Activated CD4-positive, CD25-positive, alpha-beta regulatory T cell treated with anti-CD3 and anti-CD28 coated beads, Interleukin-2, amount 50 U/mL, for 24 hours (primary cell): Measurements from ENCODE around the gene TTC39A.
"Not testable (repeated sequence)": the region's sequence is repeated elsewhere in the genome, so short reads cannot be mapped to it uniquely, and the experiment has no call there.

ENCODE experiments used
- ATAC-seq, 2 donors: fragments of 150-1000 bp; cut with Tn5 transposase; one replicate each; pipeline ENCODE4 v1.10.0; 2021; ENCODE audit warnings: mild to moderate bottlenecking in 1 of 2, moderate library complexity in 1 of 2

TTC39A gene

DNA sequence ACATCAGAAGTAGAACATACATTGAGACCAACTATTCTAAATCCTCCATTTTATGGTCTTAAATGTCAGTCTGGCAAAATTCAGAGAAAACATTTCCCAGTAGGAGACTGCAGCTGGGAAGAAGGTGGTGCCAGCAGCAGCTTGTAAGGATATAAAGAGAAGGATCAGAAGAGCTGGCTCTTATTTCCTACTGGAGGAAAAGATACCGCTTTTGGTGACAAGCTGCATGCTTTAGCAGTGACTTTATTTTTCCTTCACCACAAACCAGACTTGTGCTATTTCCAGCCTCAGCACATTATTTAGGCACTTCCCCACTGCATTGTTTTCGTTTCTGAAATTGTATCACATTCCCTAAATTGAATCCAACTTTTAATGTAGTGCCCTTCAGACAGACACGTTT, 65.9 kb downstream of the TTC39A start:
- ATAC-seq, result no peak

DNA sequence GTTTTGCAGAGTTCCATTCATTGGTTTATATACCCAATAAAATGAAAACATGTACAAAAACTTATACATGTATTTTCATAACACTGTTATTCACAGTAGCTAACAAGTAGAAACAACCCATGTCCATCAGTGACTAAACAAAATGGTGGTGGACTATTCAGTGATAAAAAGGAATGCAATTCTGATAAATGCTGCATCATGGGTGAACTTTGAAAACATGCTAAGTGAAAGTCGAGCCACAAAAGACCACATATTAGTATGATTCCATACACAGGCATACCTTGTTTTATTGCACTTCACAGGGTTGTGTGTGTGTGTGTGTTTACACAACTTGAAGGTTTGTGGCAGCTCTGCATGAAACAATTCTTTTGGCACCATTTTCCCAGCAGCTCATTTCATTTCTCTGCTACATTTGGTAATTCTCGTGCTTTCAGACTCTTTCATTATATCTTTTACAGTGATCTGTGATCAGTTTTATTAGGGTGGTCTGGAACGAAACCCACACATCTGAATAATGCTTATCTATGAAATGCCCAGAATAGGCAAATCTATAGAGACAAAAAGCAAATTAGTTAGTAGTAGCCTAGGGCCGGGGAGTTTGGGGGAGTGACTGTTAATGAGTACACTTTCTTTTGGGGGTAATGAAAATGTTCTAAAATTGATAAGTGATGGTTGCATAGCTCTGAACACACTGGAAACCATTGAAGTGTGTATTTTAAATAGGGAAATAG, 67.0 kb downstream of the TTC39A start:
- ATAC-seq, result no peak

DNA sequence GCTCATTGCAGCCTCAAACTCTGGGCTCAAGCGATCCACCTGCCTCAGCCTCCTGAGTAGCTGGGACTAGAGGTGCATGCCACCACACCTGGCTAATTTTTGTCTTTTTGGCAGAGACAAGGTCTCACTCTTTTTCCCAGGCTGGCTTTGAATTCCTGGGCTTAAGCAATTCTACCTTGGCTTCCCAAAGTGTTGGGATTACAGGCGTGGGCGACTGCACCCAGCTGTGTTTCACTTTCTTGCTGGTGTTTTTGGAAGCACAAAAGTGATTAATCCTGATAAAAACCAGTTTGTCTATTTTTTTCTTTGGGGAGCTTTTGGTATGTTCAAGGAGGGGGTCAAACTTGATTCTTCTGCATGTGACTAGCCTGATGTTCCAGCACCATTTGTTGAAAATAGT, 75.0 kb downstream of the TTC39A start:
- ATAC-seq, result no peak

DNA sequence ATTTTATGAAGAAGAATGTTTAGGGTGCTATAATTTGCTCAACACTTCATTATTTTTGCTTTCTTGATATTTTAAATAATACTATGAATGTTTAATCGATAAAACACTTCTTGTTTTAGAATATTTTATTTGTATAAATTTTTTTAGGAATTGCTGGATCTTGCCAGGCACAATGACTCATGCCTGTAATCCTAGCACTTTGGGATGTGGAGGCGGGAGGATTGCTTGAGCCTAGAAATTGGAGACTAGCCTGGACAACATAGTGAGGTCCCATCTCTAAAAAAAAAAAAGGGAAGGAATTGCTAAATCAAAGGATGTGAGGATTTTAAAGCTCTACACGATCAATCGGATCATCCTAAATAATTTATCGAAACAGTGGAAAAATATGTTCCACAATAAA, 76.7 kb downstream of the TTC39A start:
- ATAC-seq, result no peak

DNA sequence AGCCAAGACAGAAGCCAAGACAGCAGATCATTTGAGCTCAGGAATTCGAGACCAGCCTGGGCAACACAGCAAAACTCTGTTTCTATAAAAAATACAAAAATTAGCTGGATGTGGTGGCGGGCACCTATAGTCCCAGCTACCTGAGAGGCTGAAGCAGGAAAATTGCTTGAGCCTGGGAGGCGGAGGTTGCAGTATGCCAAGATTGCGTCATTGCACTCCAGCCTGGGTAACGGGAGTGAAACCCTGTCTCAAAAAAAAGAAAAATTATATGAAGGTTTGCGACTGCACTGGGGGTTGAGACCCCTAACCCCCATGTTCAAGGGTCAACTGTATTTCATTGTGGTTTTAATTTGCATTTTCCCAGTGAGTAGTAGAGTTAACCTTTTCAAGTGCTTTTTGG, 78.0 kb downstream of the TTC39A start:
- ATAC-seq, result no peak

DNA sequence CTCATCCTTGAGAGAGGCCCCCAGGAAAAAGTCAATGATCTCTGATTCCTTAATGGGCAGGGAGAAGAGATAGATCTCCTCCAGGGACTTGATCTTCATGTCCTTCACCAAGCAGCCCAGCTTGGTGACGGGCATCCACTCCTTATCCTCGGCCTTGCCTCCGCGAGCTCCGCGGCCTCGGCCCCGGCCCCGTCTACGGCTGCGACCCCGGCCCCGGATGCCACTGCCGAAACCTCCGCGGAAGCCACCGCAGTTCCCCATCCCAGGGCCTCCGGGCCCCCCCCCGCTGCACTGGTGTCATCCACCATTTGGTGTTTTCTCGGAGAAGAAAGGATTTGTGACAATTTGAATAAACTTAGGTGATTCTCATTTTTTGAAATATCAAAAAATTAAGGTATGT, 79.2 kb downstream of the TTC39A start:
- not testable (repeated sequence) for ATAC-seq

DNA sequence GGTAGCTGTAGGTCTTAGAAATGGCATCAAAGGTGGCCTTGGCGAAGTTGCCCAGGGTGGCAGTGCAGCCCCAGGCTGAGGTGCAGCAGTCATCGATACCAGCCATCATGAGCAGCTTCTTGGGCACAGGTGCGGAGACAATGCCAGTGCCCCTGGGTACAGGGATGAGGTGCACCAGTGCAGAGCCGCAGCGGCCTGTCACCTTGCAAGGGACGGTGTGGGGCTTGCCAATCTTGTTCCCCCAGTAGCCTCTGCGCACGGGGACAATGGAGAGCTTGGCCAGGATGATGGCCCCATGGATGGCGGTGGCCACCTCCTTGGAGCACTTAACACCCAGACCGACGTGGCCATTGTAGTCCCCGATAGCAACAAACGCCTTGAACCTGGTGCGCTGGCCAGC, 79.6 kb downstream of the TTC39A start:
- ATAC-seq, result not testable (repeated sequence)

DNA sequence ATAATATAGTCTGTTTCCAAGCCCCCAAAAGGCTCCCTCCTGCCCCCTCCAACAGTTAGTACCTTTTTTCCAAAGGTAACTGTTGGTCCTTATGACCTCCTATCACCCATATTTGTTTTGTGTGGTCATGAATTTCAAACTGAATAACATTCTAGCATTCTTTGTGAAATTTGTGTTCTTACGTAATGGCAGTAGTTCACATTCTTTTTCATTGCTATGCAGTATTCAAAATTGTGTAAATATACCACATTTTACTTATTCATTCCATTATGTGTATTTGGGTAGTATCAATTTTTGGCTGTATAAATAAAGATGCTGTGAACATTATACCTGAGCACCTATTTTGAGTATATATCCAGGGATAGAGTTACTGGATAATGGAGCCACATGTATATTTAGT, 80.9 kb downstream of the TTC39A start:
- ATAC-seq, result no peak

DNA sequence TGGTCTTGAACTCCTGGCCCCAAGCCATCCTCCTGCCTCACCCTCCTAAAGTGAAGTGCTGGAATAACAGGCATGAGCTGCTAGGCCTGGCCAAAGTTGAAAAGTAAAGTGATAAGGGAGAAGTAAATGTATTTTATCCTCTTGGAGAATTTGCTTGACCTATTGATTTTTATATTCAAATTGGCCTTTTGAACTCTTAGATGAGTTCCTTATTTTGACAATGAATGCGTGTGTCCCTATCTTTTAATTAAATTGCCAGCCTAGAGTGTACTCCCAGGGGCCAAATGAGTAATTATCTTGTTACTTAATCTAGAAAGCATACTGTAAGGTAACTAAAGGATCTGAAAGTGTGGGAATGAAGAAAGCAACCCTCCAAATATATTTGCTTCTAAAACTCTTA, 82.9 kb downstream of the TTC39A start:
- no peak for ATAC-seq

DNA sequence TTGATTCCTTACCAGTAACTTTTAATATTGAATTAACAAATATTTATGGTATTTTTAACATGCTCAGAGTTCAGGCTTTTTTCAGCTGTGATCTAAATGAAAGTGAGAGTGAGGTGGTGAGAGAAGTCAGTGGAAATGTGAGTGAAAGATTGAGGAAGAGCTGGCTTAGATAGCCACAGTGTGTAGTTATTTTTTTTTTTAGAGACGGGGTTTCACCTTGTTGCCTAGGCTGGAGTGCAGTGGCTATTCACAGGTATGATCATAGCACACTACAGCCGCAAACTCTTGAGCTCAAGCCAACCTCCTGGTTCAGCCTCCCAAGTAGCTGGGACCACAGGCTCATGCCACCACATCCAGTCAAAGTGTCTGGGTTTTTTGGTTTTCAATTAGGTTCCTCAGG, 83.3 kb downstream of the TTC39A start:
- no peak for ATAC-seq

DNA sequence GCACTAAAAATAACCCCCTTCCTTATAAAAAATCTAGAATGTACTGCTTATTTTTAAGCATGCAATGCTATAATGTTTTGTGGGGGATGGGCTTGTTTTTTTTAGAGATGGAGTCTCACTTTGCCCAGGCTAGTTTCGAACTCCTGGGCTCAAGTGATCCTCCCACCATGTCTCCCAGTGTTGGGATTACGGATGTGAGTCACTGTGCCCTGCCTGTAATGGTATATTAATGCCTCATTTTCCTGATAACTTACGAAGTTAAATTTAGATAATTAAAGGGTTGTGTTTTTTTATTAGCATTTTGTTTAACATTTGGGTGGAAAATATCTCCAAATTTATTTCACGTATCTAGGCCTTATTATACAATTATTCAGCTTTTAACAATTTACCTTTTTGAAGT, 87.8 kb downstream of the TTC39A start:
- ATAC-seq, result no peak

DNA sequence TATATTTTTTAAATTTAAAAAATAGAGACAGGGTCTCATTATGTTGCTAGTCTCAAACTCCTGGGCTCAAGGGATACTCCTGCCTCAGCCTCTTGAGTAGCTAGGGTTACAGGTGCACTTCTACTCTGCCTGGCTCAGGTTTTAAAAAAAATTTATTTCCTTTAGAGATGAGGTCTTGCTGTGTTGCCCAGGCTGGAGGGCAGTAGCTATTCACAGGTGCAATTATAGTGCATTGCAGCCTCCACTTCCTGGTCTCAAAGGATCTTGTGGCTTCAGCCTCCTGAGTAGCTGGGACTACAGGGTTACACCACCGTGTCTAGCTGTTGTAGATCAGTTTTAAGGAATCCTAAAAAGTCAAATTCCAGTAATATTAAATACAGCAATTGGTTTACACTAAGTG, 89.2 kb downstream of the TTC39A start:
- no peak for ATAC-seq

DNA sequence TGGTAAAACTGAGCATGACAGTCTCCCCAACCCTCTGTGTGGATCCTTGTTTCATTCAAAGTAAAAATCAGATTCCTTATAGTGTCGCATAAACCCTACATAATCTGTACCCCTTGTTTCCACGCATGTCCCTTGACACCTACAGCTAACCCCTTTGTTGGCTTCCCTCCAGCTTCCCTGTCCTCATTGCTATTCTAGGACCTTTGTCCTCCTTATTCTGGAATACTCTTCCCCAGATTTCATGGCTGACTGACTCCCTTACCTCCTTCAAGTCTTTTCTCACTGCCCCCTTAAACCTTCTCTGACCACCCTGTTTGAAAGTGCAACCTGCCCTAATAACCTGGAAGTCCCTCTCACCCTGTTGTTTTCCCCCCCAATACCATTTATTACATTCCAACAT, 90.3 kb downstream of the TTC39A start:
- no peak for ATAC-seq

DNA sequence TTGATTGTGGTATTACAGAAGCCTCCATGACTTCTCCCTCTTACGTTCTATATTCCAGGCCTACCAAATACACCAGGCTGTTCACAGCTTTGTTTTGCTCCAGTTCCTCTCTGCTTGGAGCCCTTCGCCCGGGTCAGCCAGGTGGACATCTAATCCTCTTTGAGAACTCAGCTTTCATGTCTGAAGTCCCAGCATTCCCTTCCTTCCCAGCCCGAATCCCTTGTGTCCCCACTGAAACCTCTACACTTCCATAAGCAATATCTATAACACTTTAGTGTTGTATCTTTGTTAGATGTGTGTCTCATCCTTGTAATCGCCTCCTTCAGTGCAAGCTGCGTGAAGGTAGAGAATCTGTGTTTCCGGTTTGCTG, 92.3 kb downstream of the TTC39A start:
- no peak for ATAC-seq

DNA sequence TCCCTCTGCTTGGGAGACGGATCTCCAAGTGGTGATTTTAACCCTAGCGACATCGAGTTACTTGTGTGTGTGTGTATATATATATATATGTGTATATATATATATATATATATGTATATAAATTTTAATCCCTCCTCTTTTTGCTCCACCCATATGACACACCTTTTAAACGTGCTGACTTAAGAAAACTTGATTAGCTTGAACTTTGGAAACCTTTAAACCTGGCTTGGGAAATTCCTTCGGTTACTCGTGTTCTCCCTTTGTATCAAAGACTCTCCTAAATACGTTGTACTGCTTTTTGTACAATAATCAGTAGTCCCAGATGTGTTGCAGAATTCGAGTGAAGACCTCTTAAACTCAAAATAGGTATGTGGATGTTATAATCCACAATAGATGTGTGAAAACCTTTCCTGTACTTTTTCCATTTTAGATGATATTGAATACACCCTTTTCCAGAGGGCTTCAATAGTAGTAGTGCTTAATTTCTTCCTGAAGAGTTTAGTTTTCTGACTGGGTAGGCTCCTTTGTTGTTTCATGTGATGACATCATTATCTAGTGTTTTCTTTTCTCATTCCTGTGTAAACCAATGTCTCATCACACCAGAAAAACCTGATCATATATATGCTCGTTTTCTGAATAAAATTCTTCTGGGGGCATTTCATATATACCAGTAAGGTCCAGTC, 92.9 kb downstream of the TTC39A start:
- ATAC-seq, result no peak
